IPS-18a (cell line): Measurements from ENCODE around the gene NEAT1.
"Not testable (repeated sequence)": the region's sequence is repeated elsewhere in the genome, so short reads cannot be mapped to it uniquely, and the experiment has no call there.

Experiments
- H3K27ac ChIP-seq: one replicate; pipeline ENCODE4 v1.5.1; 2013; ENCODE audit warnings: low read length
- H3K27me3 ChIP-seq: one replicate; pipeline ENCODE4 v1.6.1; 2013; ENCODE audit warnings: mild to moderate bottlenecking, low read length; ENCODE audit not compliant: control insufficient read depth, insufficient read depth
- H3K36me3 ChIP-seq: one replicate; pipeline ENCODE4 v1.6.1; 2013; ENCODE audit warnings: low read depth, low read length; ENCODE audit not compliant: control insufficient read depth
- H3K4me1 ChIP-seq: one replicate; pipeline ENCODE4 v1.6.1; 2013; ENCODE audit warnings: low read depth, low read length; ENCODE audit not compliant: control insufficient read depth
- H3K4me3 ChIP-seq: one replicate; pipeline ENCODE4 v1.5.1; 2013; ENCODE audit warnings: low read length
- H3K9ac ChIP-seq: one replicate; pipeline ENCODE4 v1.6.1; 2013; ENCODE audit warnings: mild to moderate bottlenecking, low read length, moderate library complexity
- H3K9me3 ChIP-seq: one replicate; pipeline ENCODE4 v1.6.1; 2013; ENCODE audit warnings: low read depth, low read length; ENCODE audit not compliant: control insufficient read depth

NEAT1 gene

GRCh38 chr11:65459552-65459951 is 37.0 kb downstream of the NEAT1 start:
- Histone ChIP-seq H3K9ac (no peak overlapping the region), H3K4me3 (no peak overlapping the region), H3K27ac (no peak overlapping the region), H3K27me3 (peaks cover 95% of the 10 kb centered on the region), H3K36me3 (no peaks in the 10 kb centered on the region), H3K4me1 (peaks cover 6% of the 10 kb centered on the region), H3K9me3 (no peaks in the 10 kb centered on the region)

- H3K36me3 ChIP-seq, H3K27ac ChIP-seq, H3K4me1 ChIP-seq, H3K9ac ChIP-seq, H3K4me3 ChIP-seq, H3K9me3 ChIP-seq: not testable (repeated sequence)
- peaks cover 54% of the 10 kb centered on the region for H3K27me3 ChIP-seq
Observed at GRCh38 chr11:65465471-65465870, 42.9 kb downstream of the NEAT1 start.

GRCh38 chr11:65467306-65467705 is 44.7 kb downstream of the NEAT1 start:
- H3K27me3 ChIP-seq, result peaks cover 36% of the 10 kb centered on the region
- not testable (repeated sequence) for H3K9me3 ChIP-seq, H3K27ac ChIP-seq, H3K4me3 ChIP-seq, H3K4me1 ChIP-seq, H3K36me3 ChIP-seq, H3K9ac ChIP-seq

GRCh38 chr11:65468874-65469333 is 46.3 kb downstream of the NEAT1 start:
- Histone ChIP-seq H3K27ac (no peak overlapping the region), H3K36me3 (no peaks in the 10 kb centered on the region), H3K27me3 (peaks cover 24% of the 10 kb centered on the region), H3K4me1 (no peaks in the 10 kb centered on the region), H3K9ac (no peak overlapping the region), H3K4me3 (no peak overlapping the region), H3K9me3 (no peaks in the 10 kb centered on the region)

- H3K4me1 ChIP-seq, result no peaks in the 10 kb centered on the region
- H3K4me3 ChIP-seq, result no peak overlapping the region
- H3K27me3 ChIP-seq, result peaks cover 9% of the 10 kb centered on the region
- no peak overlapping the region for H3K9ac ChIP-seq
- H3K9me3 ChIP-seq, result no peaks in the 10 kb centered on the region
- no peak overlapping the region for H3K27ac ChIP-seq
- H3K36me3 ChIP-seq, result no peaks in the 10 kb centered on the region
Observed at GRCh38 chr11:65470433-65471049, 47.9 kb downstream of the NEAT1 start.

- Histone ChIP-seq H3K27ac (no peak overlapping the region), H3K36me3 (no peaks in the 10 kb centered on the region), H3K9ac (no peak overlapping the region), H3K4me3 (no peak overlapping the region), H3K27me3 (no peaks in the 10 kb centered on the region), H3K9me3 (no peaks in the 10 kb centered on the region), H3K4me1 (no peaks in the 10 kb centered on the region)
Observed at GRCh38 chr11:65471447-65471891, 48.9 kb downstream of the NEAT1 start.

- H3K9ac ChIP-seq, H3K36me3 ChIP-seq, H3K4me3 ChIP-seq, H3K27ac ChIP-seq, H3K9me3 ChIP-seq, H3K27me3 ChIP-seq, H3K4me1 ChIP-seq: not testable (repeated sequence)
Observed at GRCh38 chr11:65472588-65473277, 50.1 kb downstream of the NEAT1 start.

GRCh38 chr11:65473278-65473860 is 50.8 kb downstream of the NEAT1 start:
- H3K4me3 ChIP-seq, result no peak overlapping the region
- H3K4me1 ChIP-seq, result peaks cover 5% of the 10 kb centered on the region
- no peaks in the 10 kb centered on the region for H3K36me3 ChIP-seq
- H3K9me3 ChIP-seq, result no peaks in the 10 kb centered on the region
- no peak overlapping the region for H3K9ac ChIP-seq
- H3K27ac ChIP-seq, result no peak overlapping the region
- H3K27me3 ChIP-seq, result no peaks in the 10 kb centered on the region

- no peaks in the 10 kb centered on the region for H3K36me3 ChIP-seq
- no peak overlapping the region for H3K9ac ChIP-seq
- H3K4me1 ChIP-seq, result peaks cover 18% of the 10 kb centered on the region
- no peaks in the 10 kb centered on the region for H3K9me3 ChIP-seq
- no peaks in the 10 kb centered on the region for H3K27me3 ChIP-seq
- H3K27ac ChIP-seq, result no peak overlapping the region
- no peak overlapping the region for H3K4me3 ChIP-seq
Observed at GRCh38 chr11:65474864-65475263, 52.3 kb downstream of the NEAT1 start.

GRCh38 chr11:65476632-65477148 is 54.1 kb downstream of the NEAT1 start:
- Histone ChIP-seq H3K9me3 (no peaks in the 10 kb centered on the region), H3K36me3 (no peaks in the 10 kb centered on the region), H3K27me3 (no peaks in the 10 kb centered on the region), H3K9ac (peak overlapping the region; percentile 88), H3K4me1 (peaks cover 20% of the 10 kb centered on the region), H3K4me3 (peak overlapping the region; percentile 81), H3K27ac (peak overlapping the region; percentile 70)

GRCh38 chr11:65477149-65477965 is 54.8 kb downstream of the NEAT1 start:
- Histone ChIP-seq H3K9me3 (no peaks in the 10 kb centered on the region), H3K36me3 (no peaks in the 10 kb centered on the region), H3K4me3 (peak overlapping the region; percentile 81), H3K27ac (peak overlapping the region; percentile 70), H3K4me1 (peaks cover 20% of the 10 kb centered on the region), H3K27me3 (no peaks in the 10 kb centered on the region), H3K9ac (peak overlapping the region; percentile 88)
